RWPE2 (cell line): Measurements from ENCODE around the gene C5orf22.
"Not testable (repeated sequence)": the region's sequence is repeated elsewhere in the genome, so short reads cannot be mapped to it uniquely, and the experiment has no call there.

ENCODE experiments used
- ATAC-seq: fragments of 200-7000 bp; cut with Tn5 transposase; 3 replicates; pipeline ENCODE4 v1.9.1; 2021; ENCODE audit warnings: low read depth
- DNase-seq: peaks from one replicate; pipeline ENCODE4 v3.0.0-alpha.2; 2020; ENCODE audit warnings: low spot score
- H3K27ac ChIP-seq: fragments of 450-650 bp; 2 replicates; pipeline ENCODE4 v1.5.1; 2017; ENCODE audit warnings: mild to moderate bottlenecking; ENCODE audit not compliant: poor library complexity, severe bottlenecking
- H3K27me3 ChIP-seq: fragments of 250-450 bp; sonication (Bioruptor Pico); 2 replicates; pipeline ENCODE4 v1.5.1; 2021; ENCODE audit warnings: mild to moderate bottlenecking, moderate library complexity; ENCODE audit not compliant: insufficient read depth, poor library complexity, severe bottlenecking
- H3K36me3 ChIP-seq: fragments of 250-450 bp; sonication (Bioruptor Pico); 2 replicates; pipeline ENCODE4 v1.5.1; 2020; ENCODE audit warnings: low read depth, mild to moderate bottlenecking, moderate library complexity
- H3K4me1 ChIP-seq: fragments of 250-450 bp; sonication (Bioruptor Pico); 2 replicates; pipeline ENCODE4 v1.5.1; 2021; ENCODE audit warnings: mild to moderate bottlenecking, moderate library complexity; ENCODE audit not compliant: insufficient read depth, poor library complexity, severe bottlenecking
- H3K4me3 ChIP-seq: fragments of 250-450 bp; sonication (Bioruptor Pico); 2 replicates; pipeline ENCODE4 v1.5.1; 2021; ENCODE audit warnings: mild to moderate bottlenecking, moderate library complexity; ENCODE audit not compliant: severe bottlenecking
- H3K9me3 ChIP-seq: fragments of 250-450 bp; sonication (Bioruptor Pico); 2 replicates; pipeline ENCODE4 v1.5.1; 2021; ENCODE audit warnings: mild to moderate bottlenecking, moderate library complexity; ENCODE audit not compliant: severe bottlenecking
- CTCF ChIP-seq: fragments of 450-650 bp; IDR thresholded peaks from one replicate; pipeline ENCODE4 v1.5.1; 2017; ENCODE audit warnings: mild to moderate bottlenecking, moderate library complexity; ENCODE audit not compliant: poor library complexity, severe bottlenecking

C5orf22 gene

DNA sequence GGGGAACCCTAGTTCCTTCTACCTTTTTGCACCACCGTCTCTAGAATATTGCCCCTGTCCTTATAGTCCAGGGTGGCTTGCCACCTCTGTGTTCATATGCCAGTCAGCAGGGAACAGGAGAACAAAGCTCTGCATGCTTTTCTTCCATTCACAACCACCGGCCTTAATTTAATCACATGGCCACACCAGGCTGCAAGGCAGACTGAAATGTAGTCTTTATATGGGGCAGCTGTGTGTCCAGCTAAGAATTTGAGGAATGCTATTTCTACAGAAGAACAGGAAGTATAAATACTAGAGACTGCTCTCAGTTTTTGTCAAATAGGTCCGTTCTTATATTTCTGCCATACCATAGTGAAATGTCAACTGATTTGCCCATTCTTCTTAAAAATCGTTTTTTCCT, 5.8 kb downstream of the C5orf22 start:
- DNase-seq (no peak), ATAC-seq (no peak)
- no peaks in the 10 kb centered on the region for H3K9me3 ChIP-seq
- no peak overlapping the region for H3K4me3 ChIP-seq
- TF ChIP-seq CTCF, result no peak
- peaks cover 4% of the 10 kb centered on the region for H3K4me1 ChIP-seq
- H3K36me3 ChIP-seq, result peaks cover 91% of the 10 kb centered on the region
- no peaks in the 10 kb centered on the region for H3K27me3 ChIP-seq
- H3K27ac ChIP-seq, result no peak overlapping the region

DNA sequence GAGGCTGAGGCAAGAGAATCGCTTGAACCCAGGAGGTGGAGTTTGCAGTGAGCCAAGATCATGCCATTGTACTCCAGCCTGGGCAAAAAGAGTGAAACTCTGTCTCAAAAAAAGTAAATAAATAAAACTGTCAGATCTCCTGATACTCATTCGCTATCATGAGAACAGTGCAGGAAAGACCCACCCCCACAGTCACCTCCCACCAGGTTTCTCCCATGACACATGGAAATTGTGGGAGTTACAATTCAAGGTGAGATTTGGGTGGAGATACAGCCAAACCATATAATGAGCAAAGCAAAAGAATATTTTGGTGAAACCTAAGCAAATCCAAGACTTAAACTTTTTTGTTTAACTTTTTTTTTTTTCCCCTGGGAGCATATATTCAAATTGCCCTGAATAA, 17.0 kb downstream of the C5orf22 start:
- H3K4me3 ChIP-seq, H3K27me3 ChIP-seq, H3K27ac ChIP-seq, ATAC-seq, H3K4me1 ChIP-seq, H3K9me3 ChIP-seq, DNase-seq: not testable (repeated sequence)
- H3K36me3 ChIP-seq, result peaks cover 82% of the 10 kb centered on the region

GRCh38 chr5:31551878-31552277, 19.8 kb downstream of the C5orf22 start:
- DNase-seq (no peak), ATAC-seq (no peak)
- no peaks in the 10 kb centered on the region for H3K27me3 ChIP-seq
- TF ChIP-seq CTCF, result no peak
- H3K9me3 ChIP-seq, result no peaks in the 10 kb centered on the region
- no peak overlapping the region for H3K27ac ChIP-seq
- H3K4me1 ChIP-seq, result no peaks in the 10 kb centered on the region
- H3K4me3 ChIP-seq, result no peak overlapping the region
- H3K36me3 ChIP-seq, result peaks cover 73% of the 10 kb centered on the region

DNA sequence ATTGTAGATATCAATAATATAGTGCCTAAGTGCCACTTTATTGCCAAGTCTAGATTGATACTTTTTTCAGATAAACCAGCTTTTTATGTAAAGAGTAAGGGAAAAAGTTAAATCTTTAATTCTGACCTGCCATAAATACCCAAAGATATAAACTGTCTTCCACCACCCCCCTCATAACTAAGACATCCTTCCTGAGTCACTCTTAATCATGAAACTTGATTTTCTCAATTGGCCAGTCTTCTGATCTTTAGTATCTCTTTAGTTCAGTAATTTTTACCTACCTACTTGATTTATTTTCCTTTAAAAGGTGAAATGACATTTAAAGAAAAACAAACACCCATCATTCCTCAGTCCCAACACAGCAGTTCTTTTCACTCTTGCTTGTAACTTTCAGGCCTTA, 21.8 kb downstream of the C5orf22 start:
- TF ChIP-seq CTCF, result no peak
- Histone ChIP-seq H3K9me3 (no peaks in the 10 kb centered on the region), H3K27me3 (no peaks in the 10 kb centered on the region), H3K4me3 (no peak overlapping the region), H3K27ac (no peak overlapping the region), H3K4me1 (no peaks in the 10 kb centered on the region), H3K36me3 (peaks cover 58% of the 10 kb centered on the region)
- no peak for ATAC-seq
- no peak for DNase-seq

DNA sequence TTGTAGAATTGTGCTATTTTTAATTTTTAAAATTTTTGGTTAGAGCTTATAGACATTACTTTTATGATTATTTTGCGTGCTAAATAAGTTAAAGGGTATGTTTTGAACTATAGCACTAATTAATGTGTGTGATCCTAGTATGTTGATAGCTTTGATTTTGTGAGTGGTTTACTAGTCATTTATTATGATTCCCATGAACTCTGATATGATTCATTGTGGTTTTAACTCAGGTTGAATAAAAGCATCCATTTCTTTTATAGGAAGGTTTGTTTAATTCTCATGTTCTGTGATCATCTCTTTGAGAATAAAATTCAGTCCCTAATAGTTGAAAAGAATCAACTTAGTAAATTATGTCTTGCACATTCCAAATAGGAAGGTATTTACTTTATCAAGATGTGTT, 22.5 kb downstream of the C5orf22 start:
- no peak overlapping the region for H3K27ac ChIP-seq
- H3K9me3 ChIP-seq, result no peaks in the 10 kb centered on the region
- no peak for ATAC-seq
- DNase-seq, result no peak
- H3K4me1 ChIP-seq, result no peaks in the 10 kb centered on the region
- H3K36me3 ChIP-seq, result peaks cover 57% of the 10 kb centered on the region
- no peak for TF ChIP-seq CTCF
- H3K4me3 ChIP-seq, result no peak overlapping the region
- no peaks in the 10 kb centered on the region for H3K27me3 ChIP-seq
